Measurements from ENCODE around the gene ZNF681.
"Not testable (repeated sequence)": the region's sequence is repeated elsewhere in the genome, so short reads cannot be mapped to it uniquely, and the experiment has no call there.

ZNF681 gene

DNA sequence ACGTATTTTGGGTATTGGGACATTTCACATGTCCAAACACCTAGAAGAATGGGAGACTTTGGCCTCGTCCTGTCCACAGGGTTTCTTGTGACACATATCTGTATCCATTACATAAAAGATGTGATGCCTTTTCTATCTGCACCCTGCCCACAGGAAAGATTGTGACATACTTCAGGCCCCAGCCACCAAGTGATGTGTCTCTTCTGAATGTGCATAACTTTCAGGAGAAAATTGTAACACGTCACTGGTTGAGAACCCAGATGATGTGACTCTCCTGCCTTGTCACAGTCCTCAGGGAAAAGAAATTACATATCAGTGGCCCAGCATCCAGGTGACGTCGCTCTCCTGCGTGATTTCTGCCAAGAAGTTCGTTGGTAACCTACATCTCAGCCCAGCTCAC lies 21.0 kb upstream of the ZNF681 start:
- DNase-seq (ENCODE audit: extremely low read depth, insufficient read length), result no peak
- TF ChIP-seq, protein P1, sequence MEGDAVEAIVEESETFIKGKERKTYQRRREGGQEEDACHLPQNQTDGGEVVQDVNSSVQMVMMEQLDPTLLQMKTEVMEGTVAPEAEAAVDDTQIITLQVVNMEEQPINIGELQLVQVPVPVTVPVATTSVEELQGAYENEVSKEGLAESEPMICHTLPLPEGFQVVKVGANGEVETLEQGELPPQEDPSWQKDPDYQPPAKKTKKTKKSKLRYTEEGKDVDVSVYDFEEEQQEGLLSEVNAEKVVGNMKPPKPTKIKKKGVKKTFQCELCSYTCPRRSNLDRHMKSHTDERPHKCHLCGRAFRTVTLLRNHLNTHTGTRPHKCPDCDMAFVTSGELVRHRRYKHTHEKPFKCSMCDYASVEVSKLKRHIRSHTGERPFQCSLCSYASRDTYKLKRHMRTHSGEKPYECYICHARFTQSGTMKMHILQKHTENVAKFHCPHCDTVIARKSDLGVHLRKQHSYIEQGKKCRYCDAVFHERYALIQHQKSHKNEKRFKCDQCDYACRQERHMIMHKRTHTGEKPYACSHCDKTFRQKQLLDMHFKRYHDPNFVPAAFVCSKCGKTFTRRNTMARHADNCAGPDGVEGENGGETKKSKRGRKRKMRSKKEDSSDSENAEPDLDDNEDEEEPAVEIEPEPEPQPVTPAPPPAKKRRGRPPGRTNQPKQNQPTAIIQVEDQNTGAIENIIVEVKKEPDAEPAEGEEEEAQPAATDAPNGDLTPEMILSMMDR (IDR thresholded peaks at IDR 0.05; ENCODE audit: insufficient read depth, low read length, poor library complexity, severe bottlenecking), result no peak
- Histone ChIP-seq H3K36me3 (ENCODE audit: control insufficient read depth, insufficient read depth, low read length) (no peaks in the 10 kb centered on the region; the same call in 1 of the 2 replicates), H3K4me3 (replicated peaks; ENCODE audit: low read depth, low read length) (no peak overlapping the region), H3K27me3 (replicated peaks; ENCODE audit: control insufficient read depth, insufficient read depth, low read length) (no peaks in the 10 kb centered on the region)

DNA sequence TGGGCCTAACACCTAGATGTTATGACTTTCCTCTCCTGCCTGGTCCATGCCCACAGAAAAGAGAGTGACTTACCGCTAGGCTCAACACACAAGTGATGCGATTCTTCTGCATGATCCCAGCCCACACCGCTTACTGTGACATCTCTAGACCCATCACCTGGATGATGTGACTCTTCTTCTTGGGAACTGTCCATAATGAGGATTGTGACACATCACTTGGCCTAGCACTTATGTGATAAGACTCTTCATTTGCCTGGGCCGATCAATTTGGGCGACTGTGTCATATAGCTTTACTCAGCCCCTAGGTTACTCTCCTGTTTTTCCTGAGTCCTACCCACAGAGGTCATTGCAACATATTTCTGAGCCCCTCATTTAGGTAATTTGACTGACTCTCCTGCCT lies 19.9 kb upstream of the ZNF681 start:
- Histone ChIP-seq H3K27me3 (replicated peaks; ENCODE audit: control insufficient read depth, insufficient read depth, low read length) (no peaks in the 10 kb centered on the region), H3K36me3 (ENCODE audit: control insufficient read depth, insufficient read depth, low read length) (no peaks in the 10 kb centered on the region; the same call in 1 of the 2 replicates)
- TF ChIP-seq, protein P1 (IDR thresholded peaks at IDR 0.05; ENCODE audit: insufficient read depth, low read length, poor library complexity, severe bottlenecking), result no peak

DNA sequence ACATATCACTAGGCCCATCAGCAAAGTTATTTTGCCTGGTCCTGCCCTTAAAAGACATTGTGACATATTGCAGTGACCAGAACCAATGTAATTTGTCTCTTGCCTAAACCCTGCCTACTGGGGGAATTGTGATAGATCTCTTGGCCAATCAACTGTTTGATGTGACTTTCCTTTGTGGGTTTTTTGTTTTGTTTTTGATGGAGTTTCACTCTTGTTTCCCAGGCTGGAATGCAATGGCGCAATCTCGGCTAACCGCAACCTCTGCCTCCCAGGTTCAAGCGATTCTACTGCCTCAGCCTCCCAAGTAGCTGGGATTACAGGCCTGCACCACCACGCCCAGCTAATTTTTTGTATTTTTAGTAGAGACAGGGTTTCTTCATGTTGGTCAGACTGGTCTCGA lies 19.3 kb upstream of the ZNF681 start:
- not testable (repeated sequence) for DNase-seq (ENCODE audit: extremely low read depth, insufficient read length); H3K36me3 ChIP-seq (ENCODE audit: control insufficient read depth, insufficient read depth, low read length); H3K4me3 ChIP-seq (replicated peaks; ENCODE audit: low read depth, low read length); H3K27me3 ChIP-seq (replicated peaks; ENCODE audit: control insufficient read depth, insufficient read depth, low read length)

More for the DNA sequence above, 19.9 kb upstream of the ZNF681 start:
- no peak for DNase-seq (ENCODE audit: extremely low read depth, insufficient read length)
- no peak overlapping the region for H3K4me3 ChIP-seq (replicated peaks; ENCODE audit: low read depth, low read length)

DNA sequence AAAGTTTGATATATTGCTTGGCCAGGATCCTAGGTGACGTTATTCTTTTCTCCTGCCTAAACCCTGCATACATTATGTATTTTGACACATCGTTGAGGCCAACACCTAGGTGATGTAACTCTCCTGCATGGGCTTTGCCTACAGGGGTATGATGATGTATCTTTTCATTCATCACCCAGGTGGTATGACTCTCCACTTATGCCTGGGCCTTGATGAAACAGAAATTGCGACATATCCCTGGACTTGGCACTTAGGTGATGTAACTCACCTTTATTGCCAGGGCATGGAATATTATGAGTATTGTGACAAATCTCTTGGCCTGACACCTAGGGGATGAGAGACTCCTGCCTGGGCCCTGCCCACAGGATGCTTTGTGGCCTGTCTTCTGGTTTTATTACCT lies 18.5 kb upstream of the ZNF681 start:
- TF ChIP-seq, protein P1 (IDR thresholded peaks at IDR 0.05; ENCODE audit: insufficient read depth, low read length, poor library complexity, severe bottlenecking), result no peak
- no peaks in the 10 kb centered on the region; the same call in 1 of the 2 replicates for H3K36me3 ChIP-seq (ENCODE audit: control insufficient read depth, insufficient read depth, low read length)
- no peak for DNase-seq (ENCODE audit: extremely low read depth, insufficient read length)
- no peak overlapping the region for H3K4me3 ChIP-seq (replicated peaks; ENCODE audit: low read depth, low read length)
- H3K27me3 ChIP-seq (replicated peaks; ENCODE audit: control insufficient read depth, insufficient read depth, low read length), result no peaks in the 10 kb centered on the region

DNA sequence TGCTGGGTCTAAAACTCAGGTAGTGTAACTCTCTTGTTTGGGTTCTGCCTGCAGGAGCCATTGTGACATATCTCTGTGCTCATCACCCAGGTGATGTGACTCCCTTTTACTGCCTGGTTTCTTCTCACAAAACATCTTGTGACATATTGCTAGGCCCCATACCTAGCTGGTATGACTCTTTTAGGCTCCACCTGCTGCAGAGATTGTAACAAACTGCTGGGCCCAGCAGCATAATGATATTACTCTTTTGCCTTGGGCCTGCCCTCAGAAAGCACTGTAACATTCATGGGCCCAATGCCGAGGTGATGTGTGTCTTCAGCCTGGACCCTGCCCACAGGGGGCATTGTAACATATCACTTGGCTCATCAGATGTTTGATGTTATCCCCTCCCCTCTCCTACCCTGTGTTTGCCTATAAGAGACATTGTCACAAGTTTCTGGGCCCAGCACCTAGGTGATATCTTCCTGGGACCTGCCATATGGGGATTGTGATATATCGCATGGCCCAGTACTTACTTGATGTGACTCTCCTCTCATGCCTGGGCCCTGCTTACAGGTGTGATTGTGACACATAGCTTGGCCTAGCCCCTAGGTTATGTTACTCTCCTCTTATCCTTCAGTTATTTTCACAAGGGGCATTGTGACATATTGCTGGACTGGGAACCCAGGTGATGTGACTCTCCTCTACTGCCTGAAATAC lies 18.0 kb upstream of the ZNF681 start:
- Histone ChIP-seq H3K4me3 (replicated peaks; ENCODE audit: low read depth, low read length) (no peak overlapping the region), H3K27me3 (replicated peaks; ENCODE audit: control insufficient read depth, insufficient read depth, low read length) (no peaks in the 10 kb centered on the region), H3K36me3 (ENCODE audit: control insufficient read depth, insufficient read depth, low read length) (no peaks in the 10 kb centered on the region; the same call in 1 of the 2 replicates)
- DNase-seq (ENCODE audit: extremely low read depth, insufficient read length), result no peak
- TF ChIP-seq, protein P1 (IDR thresholded peaks at IDR 0.05; ENCODE audit: insufficient read depth, low read length, poor library complexity, severe bottlenecking), result no peak

DNA sequence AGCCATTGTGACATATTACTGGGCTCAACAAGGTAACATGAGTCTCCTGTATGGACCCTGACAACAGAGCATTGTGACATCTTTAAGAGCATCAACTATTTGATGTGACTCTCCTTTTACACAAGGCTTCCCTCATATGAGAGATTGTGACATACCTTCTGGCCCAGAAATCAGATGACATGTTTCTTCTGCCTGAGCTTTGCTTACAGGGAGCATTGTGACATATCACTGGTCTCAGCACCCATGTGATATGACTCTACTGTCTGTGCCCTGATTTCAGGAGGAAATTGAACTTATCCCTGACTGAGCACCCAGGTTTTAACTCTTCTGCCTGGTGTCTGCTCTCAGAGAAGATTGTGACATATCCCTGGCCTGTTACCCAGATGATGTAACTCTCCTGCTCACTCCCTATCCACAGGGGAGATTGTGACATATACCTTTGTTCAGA lies 15.9 kb upstream of the ZNF681 start:
- TF ChIP-seq, protein P1 (IDR thresholded peaks at IDR 0.05; ENCODE audit: insufficient read depth, low read length, poor library complexity, severe bottlenecking), result no peak
- H3K27me3 ChIP-seq (replicated peaks; ENCODE audit: control insufficient read depth, insufficient read depth, low read length), result no peaks in the 10 kb centered on the region
- H3K4me3 ChIP-seq (replicated peaks; ENCODE audit: low read depth, low read length), result no peak overlapping the region
- no peaks in the 10 kb centered on the region; the same call in 1 of the 2 replicates for H3K36me3 ChIP-seq (ENCODE audit: control insufficient read depth, insufficient read depth, low read length)
- DNase-seq (ENCODE audit: extremely low read depth, insufficient read length), result no peak

Measured in GM06990 (cell line).